Measurements from ENCODE around the gene OXLD1.
A peak's percentile ranks its signal among the peaks of the same experiment; 100 is the strongest.

Gene OXLD1

GRCh38 chr17:81646869-81647600, 19.4 kb downstream of the OXLD1 start:
- no peak overlapping the region for H3K4me3 ChIP-seq (ENCODE audit: control insufficient read depth, low read depth, low read length)
- no peak for DNase-seq (ENCODE audit: low read depth)
- no peak for TF ChIP-seq CTCF (conservative IDR thresholded peaks at IDR 0.05; ENCODE audit: control insufficient read depth, insufficient read depth, low read depth, low read length)

- no peak overlapping the region for H3K4me3 ChIP-seq (ENCODE audit: control insufficient read depth, low read depth, low read length)
- no peak for DNase-seq (ENCODE audit: low read depth)
- TF ChIP-seq CTCF (conservative IDR thresholded peaks at IDR 0.05; ENCODE audit: control insufficient read depth, insufficient read depth, low read depth, low read length) = no peak
Measured at GRCh38 chr17:81644976-81645952, 21.1 kb downstream of the OXLD1 start.

- no peak overlapping the region for H3K4me3 ChIP-seq (ENCODE audit: control insufficient read depth, low read depth, low read length)
- DNase-seq (ENCODE audit: low read depth) = no peak
- no peak for TF ChIP-seq CTCF (conservative IDR thresholded peaks at IDR 0.05; ENCODE audit: control insufficient read depth, insufficient read depth, low read depth, low read length)
Measured at GRCh38 chr17:81644496-81644895, 21.9 kb downstream of the OXLD1 start.

GRCh38 chr17:81641825-81642489, 24.4 kb downstream of the OXLD1 start:
- H3K4me3 ChIP-seq (ENCODE audit: control insufficient read depth, low read depth, low read length) = no peak overlapping the region
- no peak for TF ChIP-seq CTCF (conservative IDR thresholded peaks at IDR 0.05; ENCODE audit: control insufficient read depth, insufficient read depth, low read depth, low read length)
- peak; percentile 71 for DNase-seq (ENCODE audit: low read depth)

- no peak for DNase-seq (ENCODE audit: low read depth)
- H3K4me3 ChIP-seq (ENCODE audit: control insufficient read depth, low read depth, low read length) = no peak overlapping the region
- no peak for TF ChIP-seq CTCF (conservative IDR thresholded peaks at IDR 0.05; ENCODE audit: control insufficient read depth, insufficient read depth, low read depth, low read length)
Measured at GRCh38 chr17:81640011-81640410, 26.4 kb downstream of the OXLD1 start.

GRCh38 chr17:81638683-81639082, 27.7 kb downstream of the OXLD1 start:
- H3K4me3 ChIP-seq (ENCODE audit: control insufficient read depth, low read depth, low read length) = no peak overlapping the region
- no peak for TF ChIP-seq CTCF (conservative IDR thresholded peaks at IDR 0.05; ENCODE audit: control insufficient read depth, insufficient read depth, low read depth, low read length)
- DNase-seq (ENCODE audit: low read depth) = no peak

Data from fibroblast of mammary gland (primary cell).